H9 (cell line): ENCODE data around the gene RPRD1A. TPM values are rescaled to one million over a fixed set of nuclear protein-coding genes. Genes with fewer than 3 reads are reported as not detected.

Source experiments
- DNase-seq: peaks from one replicate; pipeline ENCODE4 v3.0.0-alpha.2; 2017
- H2AFZ ChIP-seq: one replicate; pipeline ENCODE4 v1.6.1; 2013; ENCODE audit warnings: mild to moderate bottlenecking, low read length, control low read depth, moderate library complexity
- H2AK5ac ChIP-seq: 2 replicates; pipeline ENCODE4 v1.6.1; 2013; ENCODE audit warnings: low read length, control low read depth, mixed read lengths; ENCODE audit not compliant: insufficient read length
- H2BK120ac ChIP-seq: one replicate; pipeline ENCODE4 v1.6.1; 2013; ENCODE audit warnings: low read depth, mild to moderate bottlenecking, low read length, control low read depth, inconsistent platforms; ENCODE audit not compliant: poor library complexity, severe bottlenecking
- H2BK12ac ChIP-seq: 2 replicates; pipeline ENCODE4 v1.6.1; 2013; ENCODE audit warnings: low read length, control low read depth, mixed read lengths, low read depth; ENCODE audit not compliant: insufficient read length
- H2BK15ac ChIP-seq: 2 replicates; pipeline ENCODE4 v1.6.1; 2013; ENCODE audit warnings: low read depth, low read length, control low read depth
- H2BK20ac ChIP-seq: one replicate; pipeline ENCODE4 v1.6.1; 2013; ENCODE audit warnings: low read depth, mild to moderate bottlenecking, low read length, control low read depth, inconsistent platforms; ENCODE audit not compliant: poor library complexity, severe bottlenecking
- H2BK5ac ChIP-seq: 2 replicates; pipeline ENCODE4 v1.6.1; 2013; ENCODE audit warnings: low read length, control low read depth, mixed read lengths; ENCODE audit not compliant: insufficient read length
- H3K14ac ChIP-seq: 2 replicates; pipeline ENCODE4 v1.6.1; 2013; ENCODE audit warnings: low read length, control low read depth; ENCODE audit not compliant: insufficient read depth
- H3K18ac ChIP-seq: 2 replicates; pipeline ENCODE4 v1.6.1; 2013; ENCODE audit warnings: low read depth, mild to moderate bottlenecking, mixed read lengths, low read length, control low read depth; ENCODE audit not compliant: insufficient read length
- H3K23ac ChIP-seq: 2 replicates; pipeline ENCODE4 v1.6.1; 2013; ENCODE audit warnings: low read length, control low read depth, mixed read lengths, low read depth; ENCODE audit not compliant: insufficient read length
- H3K23me2 ChIP-seq: 2 replicates; pipeline ENCODE4 v1.6.1; 2013; ENCODE audit warnings: low read depth, mild to moderate bottlenecking, mixed read lengths, low read length, control low read depth; ENCODE audit not compliant: insufficient read length, poor library complexity, severe bottlenecking
- H3K27ac ChIP-seq: 2 replicates; pipeline ENCODE4 v1.5.1; 2013; ENCODE audit warnings: low read length, control low read depth, mixed read lengths, low read depth; ENCODE audit not compliant: insufficient read length
- H3K27me3 ChIP-seq: 2 replicates; pipeline ENCODE4 v1.6.1; 2013; ENCODE audit warnings: low read length, control low read depth, inconsistent platforms; ENCODE audit not compliant: insufficient read depth
- H3K4ac ChIP-seq: 2 replicates; pipeline ENCODE4 v1.6.1; 2013; ENCODE audit warnings: low read depth, mild to moderate bottlenecking, control low read depth, inconsistent platforms, low read length, moderate library complexity
- H3K4me1 ChIP-seq: 2 replicates; pipeline ENCODE4 v1.6.1; 2013; ENCODE audit warnings: low read length, control low read depth, inconsistent platforms; ENCODE audit not compliant: insufficient read depth
- H3K4me2 ChIP-seq: 2 replicates; pipeline ENCODE4 v1.6.1; 2013; ENCODE audit warnings: low read length, control low read depth, mixed read lengths; ENCODE audit not compliant: insufficient read length, insufficient read depth
- H3K56ac ChIP-seq: 2 replicates; pipeline ENCODE4 v1.6.1; 2013; ENCODE audit warnings: low read depth, mild to moderate bottlenecking, mixed read lengths, low read length, control low read depth; ENCODE audit not compliant: insufficient read length
- H3K79me1 ChIP-seq: 2 replicates; pipeline ENCODE4 v1.6.1; 2013; ENCODE audit warnings: low read depth, mild to moderate bottlenecking, moderate library complexity, low read length, control low read depth, inconsistent platforms; ENCODE audit not compliant: insufficient read depth, poor library complexity, severe bottlenecking
- H3K79me2 ChIP-seq: 2 replicates; pipeline ENCODE4 v1.6.1; 2013; ENCODE audit warnings: low read length, control low read depth, inconsistent platforms; ENCODE audit not compliant: insufficient read depth
- H3K9ac ChIP-seq: 2 replicates; pipeline ENCODE4 v1.6.1; 2013; ENCODE audit warnings: low read length, control low read depth, mixed read lengths; ENCODE audit not compliant: insufficient read length; ENCODE audit errors: extremely low read depth
- H3K9me3 ChIP-seq: one replicate; pipeline ENCODE4 v1.6.1; 2013; ENCODE audit warnings: low read depth, low read length, inconsistent platforms; ENCODE audit not compliant: control insufficient read depth
- H3T11ph ChIP-seq: one replicate; pipeline ENCODE4 v1.6.1; 2013; ENCODE audit warnings: mild to moderate bottlenecking, low read length, control low read depth, inconsistent platforms
- H4K20me1 ChIP-seq: one replicate; pipeline ENCODE4 v1.6.1; 2013; ENCODE audit not compliant: control insufficient read depth, insufficient read length, insufficient read depth
- H4K5ac ChIP-seq: 2 replicates; pipeline ENCODE4 v1.6.1; 2013; ENCODE audit warnings: low read depth, mild to moderate bottlenecking, mixed read lengths, low read length, control low read depth; ENCODE audit not compliant: insufficient read length
- H4K8ac ChIP-seq: replicated peaks from 2 replicates; pipeline ENCODE4 v1.6.1; 2013; ENCODE audit warnings: low read length, control low read depth, mixed read lengths, low read depth; ENCODE audit not compliant: insufficient read length
- H4K91ac ChIP-seq: 2 replicates; pipeline ENCODE4 v1.6.1; 2013; ENCODE audit warnings: low read depth, mild to moderate bottlenecking, moderate library complexity, mixed read lengths, low read length, control low read depth; ENCODE audit not compliant: insufficient read length
- H3K27ac Mint-ChIP-seq, 3 experiments: 2 replicates in 2 of 3; 3 replicates in 1 of 3; pipeline ENCODE4 v1.8.0; 2020 to 2021; ENCODE audit warnings: mixed read lengths in 3 of 3, mild to moderate bottlenecking in 1 of 3, moderate library complexity in 1 of 3
- H3K27me3 Mint-ChIP-seq: 2 replicates; pipeline ENCODE4 v1.8.0; 2021; ENCODE audit warnings: low read depth, mild to moderate bottlenecking, moderate library complexity, mixed read lengths
- H3K36me3 Mint-ChIP-seq, 3 experiments: 2 replicates in 2 of 3; 3 replicates in 1 of 3; pipeline ENCODE4 v1.8.0; 2020 to 2021; ENCODE audit warnings: low read depth in 3 of 3, mixed read lengths in 3 of 3; ENCODE audit not compliant: insufficient read depth in 1 of 3
- H3K4me1 Mint-ChIP-seq, 2 experiments: 2 replicates each; pipeline ENCODE4 v1.8.0; 2020; ENCODE audit warnings: mixed read lengths in 2 of 2
- H3K4me3 Mint-ChIP-seq, 2 experiments: 2 replicates in 1 of 2; 3 replicates in 1 of 2; pipeline ENCODE4 v1.8.0; 2020 to 2021; ENCODE audit warnings: mild to moderate bottlenecking in 2 of 2, mixed read lengths in 2 of 2, moderate library complexity in 1 of 2
- H3K9me3 Mint-ChIP-seq, 2 experiments: 2 replicates in 1 of 2; 3 replicates in 1 of 2; pipeline ENCODE4 v1.8.0; 2020; ENCODE audit warnings: mild to moderate bottlenecking in 2 of 2, mixed read lengths in 2 of 2, moderate library complexity in 1 of 2
- CTCF ChIP-seq: fragments of 200-600 bp; sonication (generic); conservative IDR thresholded peaks from 3 replicates; pipeline ENCODE4 v1.8.0; 2021; ENCODE audit warnings: antibody characterized with exemption, mild to moderate bottlenecking
- WGBS: extraction: QIAGEN DNeasy Blood & Tissue Kit; methylation state at CpG from one replicate; pipeline ENCODE4 v1.1.7; 2013; ENCODE audit warnings: missing lambda C conversion rate, low lambda C conversion rate, mixed read lengths; ENCODE audit not compliant: insufficient read length; ENCODE audit errors: extremely low coverage; 5-methylcytosine and 5-hydroxymethylcytosine counted together
- total RNA-seq: library from RNA; stranded (reverse); gene quantifications from 2 replicates; pipeline ENCODE4 v1.2.1, GENCODE V29; 2021

The RPRD1A gene
- total RNA-seq, 1 experiment from 2014 or later = 107 TPM

DNA sequence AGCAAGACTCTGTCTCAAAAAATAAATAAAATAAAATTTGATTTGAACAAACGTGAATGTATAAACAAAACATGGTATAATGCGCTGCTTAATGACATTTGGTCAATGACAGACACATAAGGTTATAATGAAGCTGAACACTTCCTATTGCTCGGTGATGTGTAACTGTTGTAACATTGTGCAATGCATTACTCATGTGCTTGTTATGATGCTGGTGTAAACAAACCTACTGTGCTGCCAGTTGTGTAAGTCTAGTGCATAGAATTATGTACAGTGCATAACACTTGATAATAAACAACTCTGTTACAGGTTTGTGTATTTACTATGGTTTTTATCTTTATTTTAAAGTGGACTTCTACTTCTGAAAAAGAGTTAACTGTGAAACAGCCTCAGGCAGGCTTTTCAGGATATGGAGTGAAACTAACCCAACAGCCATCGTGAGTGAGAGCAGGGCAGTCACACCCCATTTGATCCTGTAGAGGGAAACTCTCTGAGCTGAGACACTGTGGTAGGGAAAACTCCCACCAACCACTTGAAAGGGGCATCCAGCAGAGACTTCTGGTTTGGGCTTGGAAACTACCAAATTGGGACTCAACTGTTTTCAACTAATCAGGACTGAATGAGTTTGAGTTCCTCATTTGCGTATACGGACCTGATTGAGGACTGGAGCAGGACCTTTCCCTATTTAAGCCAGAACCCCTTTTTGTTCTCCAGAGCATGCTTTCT lies 8.7 kb upstream of the RPRD1A start:
- Histone ChIP-seq H3T11ph (no peak overlapping the region), H2BK15ac (no peak overlapping the region), H2AK5ac (no peak overlapping the region), H3K79me1 (no peaks in the 10 kb centered on the region), H3K27ac (no peak overlapping the region), H3K14ac (no peak overlapping the region), H2AFZ (no peak overlapping the region), H4K8ac (no peak overlapping the region), H3K23ac (no peak overlapping the region), H4K20me1 (no peaks in the 10 kb centered on the region), H3K9me3 (no peaks in the 10 kb centered on the region), H3K9ac (no peak overlapping the region), H2BK120ac (no peak overlapping the region), H3K4me2 (no peak overlapping the region), H2BK12ac (no peak overlapping the region), H2BK20ac (no peak overlapping the region), H3K23me2 (no peaks in the 10 kb centered on the region), H3K56ac (no peak overlapping the region), H2BK5ac (no peak overlapping the region), H4K91ac (no peak overlapping the region), H3K4me1 (no peaks in the 10 kb centered on the region), H4K5ac (no peak overlapping the region), H3K27me3 (no peaks in the 10 kb centered on the region), H3K79me2 (no peaks in the 10 kb centered on the region), H3K4ac (no peak overlapping the region), H3K18ac (no peak overlapping the region)
- no peak overlapping the region for H3K4me3 Mint-ChIP-seq
- peaks cover 0 to 10% (median 3%) of the 10 kb centered on the region in 3 experiments; a peak in 4 of 7 replicates for H3K36me3 Mint-ChIP-seq
- WGBS = no CpG with 5 or more reads among the region's 6 CpGs
- no peak overlapping the region for H3K27ac Mint-ChIP-seq
- no peaks in the 10 kb centered on the region for H3K4me1 Mint-ChIP-seq
- DNase-seq = no peak
- no peak for TF ChIP-seq CTCF
- peaks cover 6% of the 10 kb centered on the region for H3K27me3 Mint-ChIP-seq
- peaks cover 22 to 23% of the 10 kb centered on the region in 2 experiments for H3K9me3 Mint-ChIP-seq
